Stimulated activated CD8-positive, alpha-beta memory T cell treated with anti-CD3 and anti-CD28 coated beads, Interleukin-15, amount 100 ng/mL, for 4 hours (primary cell): ENCODE data around the gene OR2H1.

Experiments used
- DNase-seq, 2 donors: peaks; one replicate each; pipeline ENCODE4 v3.0.0-alpha.2; 2020; ENCODE audit warnings: low read depth in 2 of 2

OR2H1 gene

DNA sequence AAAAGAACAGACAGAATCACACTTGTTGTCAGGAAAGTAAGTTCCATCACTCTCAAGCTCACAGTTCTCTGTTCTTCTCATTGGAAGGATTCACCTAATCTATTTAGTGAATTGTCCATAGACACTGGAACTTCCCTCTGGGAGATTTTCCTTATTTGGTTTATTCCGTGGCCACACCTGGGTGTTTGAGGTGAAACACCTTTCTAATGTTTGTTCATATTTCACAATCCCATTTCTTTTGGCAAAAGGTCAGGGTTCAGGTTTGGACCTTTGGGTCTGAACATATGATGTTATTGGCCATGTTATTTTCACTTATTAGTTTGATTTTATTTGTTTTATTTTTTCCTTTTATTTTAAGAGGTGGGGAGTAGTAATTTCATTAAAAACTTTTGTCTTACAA, 26.8 kb downstream of the OR2H1 start:
- no peak for DNase-seq

DNA sequence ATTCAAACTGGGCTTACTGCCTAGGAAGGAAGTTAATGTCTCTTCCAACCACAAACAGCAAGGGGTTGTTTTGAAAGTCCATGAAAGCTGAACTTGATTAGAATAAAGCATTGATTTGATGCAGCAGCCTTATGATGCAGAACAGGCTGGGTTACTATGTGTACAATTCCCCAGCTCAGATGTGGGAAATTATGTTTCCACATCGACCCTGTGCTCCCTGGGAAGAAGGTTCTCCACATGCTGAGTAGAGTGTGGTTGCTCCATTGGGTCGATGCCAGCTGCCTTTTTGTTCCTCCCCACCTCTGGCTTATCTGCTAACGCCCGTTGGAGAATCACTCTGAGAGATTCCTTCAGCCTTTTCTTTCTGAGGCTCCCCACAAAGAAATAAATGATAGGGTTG, 29.6 kb downstream of the OR2H1 start:
- no peak for DNase-seq

DNA sequence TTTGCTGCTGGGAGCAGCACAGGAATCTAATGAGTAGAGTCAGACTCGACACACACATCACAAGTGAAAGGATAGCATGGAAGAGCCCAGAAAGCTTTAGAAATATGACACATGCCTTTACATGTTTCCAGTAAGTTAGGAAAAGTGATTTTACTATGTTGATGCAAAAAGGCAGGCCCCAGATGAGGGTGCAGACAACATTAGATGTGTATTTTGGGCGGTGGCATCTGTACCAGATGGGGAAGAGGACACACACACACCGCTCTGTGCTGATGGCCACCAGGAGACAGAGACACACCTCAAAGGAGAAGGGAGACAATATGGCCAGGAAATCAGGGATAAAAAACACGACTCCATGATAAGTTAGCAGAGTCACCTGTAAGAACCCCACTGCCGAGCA, 30.2 kb downstream of the OR2H1 start:
- DNase-seq: no peak

DNA sequence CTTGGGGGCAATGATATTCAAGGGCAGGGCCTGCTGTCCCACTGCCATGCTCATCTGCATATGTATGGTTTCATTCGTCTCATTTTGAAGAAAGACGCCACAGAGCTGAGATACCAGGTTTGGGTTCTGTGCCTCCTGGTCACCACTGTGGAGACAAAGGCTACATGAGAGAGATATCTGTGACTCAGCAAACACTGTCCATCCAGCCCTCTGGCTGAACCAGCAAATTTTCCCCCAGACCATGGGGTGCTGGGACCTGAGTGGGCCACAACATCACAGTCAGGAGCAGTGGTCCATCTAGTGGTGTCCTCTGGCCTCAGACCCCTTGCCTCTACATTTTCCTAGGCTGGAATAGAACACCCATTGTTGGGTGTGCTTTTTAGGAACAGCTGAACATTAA, 30.7 kb downstream of the OR2H1 start, which contains the start of gene MAS1L:
Gene MAS1L (minus strand): TSS at position 297 of the 400 bp plus-strand sequence. CDS start 54 bp downstream, at position 243.
- DNase-seq: no peak

DNA sequence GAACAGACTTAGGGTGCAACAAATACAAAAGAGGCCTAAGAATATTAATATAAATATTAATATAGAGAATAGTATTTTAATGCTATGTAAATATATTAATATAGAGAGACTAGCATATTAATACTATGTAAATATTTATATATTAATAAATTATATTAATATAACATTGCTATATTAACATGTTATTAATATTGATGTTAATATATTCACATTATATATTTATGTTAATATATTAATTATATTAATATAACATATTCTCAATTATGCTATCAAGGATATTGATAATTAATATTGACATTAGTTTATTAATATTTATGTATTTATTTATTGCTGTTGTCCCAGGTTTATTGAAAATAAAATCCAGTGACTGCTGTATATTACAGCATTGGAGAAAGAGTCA, 31.9 kb downstream of the OR2H1 start:
- no peak for DNase-seq

DNA sequence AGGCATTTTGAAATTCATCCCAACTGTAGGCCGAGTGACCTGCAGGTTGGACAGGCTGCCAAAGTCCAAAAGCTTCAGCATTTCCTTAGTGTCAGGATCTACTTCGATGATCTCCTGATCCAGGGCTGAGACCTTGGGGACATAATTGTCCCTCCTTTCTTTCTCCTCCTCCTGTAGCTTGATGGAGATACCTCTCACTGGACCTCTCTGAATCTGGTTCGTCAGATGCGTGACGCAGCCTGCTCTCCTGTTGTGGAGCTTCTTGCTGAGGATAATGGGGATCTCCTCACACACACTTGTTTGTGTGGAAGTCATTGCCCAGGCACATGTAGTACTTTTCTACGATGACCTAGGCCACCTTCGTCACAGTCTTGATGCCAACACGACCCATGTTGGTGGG, 32.3 kb downstream of the OR2H1 start:
- no peak for DNase-seq

DNA sequence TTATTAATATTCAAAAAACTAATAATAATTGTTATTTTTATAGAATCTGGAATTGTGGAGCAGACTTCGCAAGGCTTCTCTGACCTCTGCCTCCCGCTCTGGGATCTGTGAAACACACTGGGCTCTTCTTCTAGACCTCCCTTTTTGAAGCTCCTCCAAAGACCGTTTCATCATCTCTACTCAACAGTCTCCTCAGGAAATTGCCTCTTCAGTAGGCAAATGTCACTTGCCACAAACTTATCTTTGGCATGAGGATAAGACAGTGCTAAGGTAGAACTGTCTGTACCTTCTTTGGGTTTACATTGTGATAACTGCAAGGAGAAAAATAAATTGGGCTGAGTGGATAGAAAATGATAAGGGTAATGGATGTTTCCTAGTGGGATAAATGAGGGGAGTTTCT, 33.1 kb downstream of the OR2H1 start:
- no peak for DNase-seq

DNA sequence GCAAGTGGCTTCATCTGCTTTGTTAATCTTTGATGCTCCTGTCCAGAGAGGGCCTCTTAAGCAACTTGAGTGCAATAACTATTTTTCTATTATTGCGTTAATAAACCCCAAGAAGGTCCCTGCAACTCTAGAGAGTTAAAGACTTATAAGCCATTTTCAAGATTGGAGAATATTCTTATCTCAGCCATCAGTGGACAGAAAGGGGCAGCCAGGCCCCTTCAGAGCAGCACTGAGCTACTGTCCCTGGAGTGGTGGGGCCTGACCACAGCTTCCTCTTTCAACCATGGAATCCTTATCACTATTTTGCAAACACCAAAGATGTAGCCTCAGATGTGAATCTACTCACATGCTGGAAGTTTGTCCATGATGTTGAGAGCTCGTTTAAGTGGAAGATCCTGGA, 33.6 kb downstream of the OR2H1 start:
- DNase-seq: no peak

DNA sequence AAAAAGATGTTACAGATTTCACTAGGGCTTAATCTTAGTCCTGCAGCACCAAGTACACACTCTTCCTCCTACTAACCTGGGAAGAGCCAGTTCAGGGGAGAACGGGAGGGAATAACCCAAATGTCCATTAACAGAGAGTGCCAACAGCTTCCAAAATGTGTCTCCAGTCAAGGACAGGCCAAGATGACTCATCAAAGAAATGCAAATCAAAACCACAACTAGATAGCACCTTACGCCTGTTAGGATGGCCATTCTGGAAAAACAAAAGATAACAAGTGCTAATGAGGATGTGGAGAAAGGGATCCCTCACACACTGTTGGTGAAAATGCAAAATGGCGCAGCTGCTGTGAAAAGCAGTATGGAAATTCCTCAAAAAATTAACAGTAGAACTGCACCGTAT, 34.6 kb downstream of the OR2H1 start:
- DNase-seq: no peak

DNA sequence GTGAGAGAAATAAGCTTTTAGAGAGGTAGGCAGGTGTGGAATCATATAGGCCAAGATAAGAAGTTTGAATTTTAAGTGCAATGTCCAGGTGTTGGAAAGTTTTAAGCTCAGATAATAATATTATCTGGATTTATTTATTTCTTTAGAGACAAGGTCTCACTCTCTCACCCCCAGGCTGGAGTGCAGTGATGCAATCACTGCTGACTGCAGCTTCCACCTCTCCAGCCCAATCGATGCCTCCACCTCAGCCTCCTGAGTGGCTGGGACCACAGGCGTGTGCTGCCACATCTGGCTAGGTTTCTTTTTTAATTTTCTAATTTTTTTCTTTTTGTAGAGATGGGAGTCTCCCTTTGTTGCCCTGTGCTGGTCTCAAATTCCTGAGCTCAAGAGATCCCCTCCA, 36.3 kb downstream of the OR2H1 start:
- no peak for DNase-seq

DNA sequence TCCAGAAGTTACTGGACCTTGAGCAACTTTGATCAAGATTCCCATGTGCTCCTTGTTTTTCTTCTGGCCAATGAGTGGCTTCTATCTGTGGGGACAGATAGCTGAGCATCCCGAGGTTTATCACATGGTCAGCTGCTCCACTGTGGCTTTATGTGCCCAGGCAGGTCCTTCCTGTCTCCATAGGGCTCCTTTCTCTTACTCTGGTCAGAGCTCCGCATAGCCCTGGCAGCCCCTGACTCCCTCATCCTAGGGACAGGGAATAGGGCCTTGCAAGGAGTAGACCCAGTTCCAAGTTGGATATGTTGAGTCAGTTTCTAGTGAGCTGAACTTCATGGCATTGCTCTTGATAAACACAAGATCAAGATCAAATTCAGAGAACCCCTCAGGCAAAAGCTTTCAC, 37.2 kb downstream of the OR2H1 start:
- no peak for DNase-seq

DNA sequence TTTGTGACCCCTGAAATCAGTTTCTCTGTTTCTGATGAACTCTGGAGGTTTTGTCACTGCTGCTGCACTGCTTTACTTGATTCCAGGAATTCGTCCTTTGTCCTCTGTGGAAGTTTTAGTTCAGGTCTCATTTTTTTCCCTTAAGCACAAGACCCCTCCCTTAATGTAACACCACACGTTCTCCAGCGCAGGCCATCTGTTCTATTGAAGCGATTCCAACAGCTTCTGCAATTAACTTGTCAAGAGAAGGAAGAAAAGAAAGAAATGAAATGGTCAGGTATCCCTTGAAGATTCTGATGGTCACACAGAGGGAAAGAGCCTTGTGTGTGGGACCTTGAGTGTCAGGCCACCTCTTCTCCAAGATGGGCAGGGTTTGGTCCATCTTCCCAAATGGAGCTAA, 38.6 kb downstream of the OR2H1 start:
- DNase-seq: no peak

DNA sequence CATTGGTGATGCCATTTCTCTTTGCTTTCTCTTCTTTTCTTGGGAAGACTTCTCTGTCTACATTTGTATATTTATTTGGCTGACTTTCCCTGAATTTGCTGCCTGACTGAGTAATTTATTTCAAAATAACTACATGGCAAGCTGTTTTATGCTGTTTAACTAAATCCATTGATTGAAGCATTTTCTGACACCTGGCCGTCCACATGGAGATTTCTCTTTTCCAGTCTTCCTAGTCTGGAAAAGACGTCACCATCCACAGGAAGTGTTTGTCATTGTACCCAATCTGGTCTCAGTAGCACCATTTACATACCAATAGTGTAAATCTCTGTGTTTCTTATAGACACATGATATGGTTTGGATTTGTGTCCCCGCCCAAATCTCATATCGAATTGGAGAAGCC, 40.0 kb downstream of the OR2H1 start:
- no peak for DNase-seq

DNA sequence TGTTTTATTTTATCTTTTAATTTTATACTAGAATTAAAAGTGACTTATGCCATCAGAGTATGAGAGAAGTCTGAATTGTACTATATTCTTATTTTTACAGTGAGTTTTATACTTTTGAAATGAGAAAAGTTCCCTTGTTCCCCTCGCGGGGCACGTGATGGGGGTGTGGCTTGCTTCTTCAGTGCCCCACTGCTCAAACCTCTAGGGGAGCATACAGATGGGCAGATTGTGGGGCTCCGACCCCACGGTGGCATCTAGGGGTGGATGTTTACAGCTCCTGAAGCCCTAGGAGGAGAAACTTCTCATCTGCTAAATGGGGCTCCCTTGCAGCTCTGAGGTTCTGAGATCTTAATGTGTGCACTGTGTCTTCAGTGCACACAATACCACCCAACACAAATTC, 42.7 kb downstream of the OR2H1 start:
- no peak for DNase-seq

DNA sequence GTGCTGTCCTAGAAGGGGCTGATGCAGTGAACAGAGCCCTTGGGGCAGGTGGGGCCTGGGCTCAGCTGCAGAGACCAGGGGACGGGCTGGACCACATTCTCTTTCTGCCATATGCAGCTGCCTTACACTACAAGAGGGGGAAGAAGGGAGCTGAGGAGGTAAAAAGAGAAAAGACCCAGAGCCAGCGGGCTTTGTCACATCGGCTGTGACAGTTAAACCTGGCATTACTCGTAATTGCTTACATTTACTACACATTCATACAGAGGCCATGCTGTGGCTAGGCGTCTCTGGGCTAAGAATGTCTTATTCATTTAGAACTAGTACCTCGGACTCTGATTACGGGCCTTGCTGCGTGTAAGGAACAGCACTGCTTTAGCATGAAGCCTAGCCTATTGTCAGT, 43.6 kb downstream of the OR2H1 start:
- no peak for DNase-seq

DNA sequence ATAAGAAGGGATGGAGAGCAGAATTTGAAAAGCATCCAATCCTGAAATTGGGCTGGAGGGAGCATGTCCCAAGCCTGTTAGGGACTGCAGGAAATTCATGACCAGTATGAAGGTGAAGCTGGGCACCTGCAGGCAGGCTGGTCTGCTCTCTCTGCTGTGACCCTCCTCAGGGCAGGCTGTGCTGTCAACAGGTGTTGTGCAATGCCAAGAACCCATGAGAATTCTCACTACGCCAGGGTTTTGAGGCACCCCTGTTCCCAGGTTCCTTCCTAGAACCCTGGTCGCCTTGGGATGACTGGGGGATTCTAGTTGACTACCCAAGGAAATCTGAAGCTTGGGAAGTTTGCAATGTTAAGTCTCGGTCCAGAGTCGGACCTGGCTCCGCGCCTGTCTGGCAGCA, 44.2 kb downstream of the OR2H1 start:
- DNase-seq: no peak

DNA sequence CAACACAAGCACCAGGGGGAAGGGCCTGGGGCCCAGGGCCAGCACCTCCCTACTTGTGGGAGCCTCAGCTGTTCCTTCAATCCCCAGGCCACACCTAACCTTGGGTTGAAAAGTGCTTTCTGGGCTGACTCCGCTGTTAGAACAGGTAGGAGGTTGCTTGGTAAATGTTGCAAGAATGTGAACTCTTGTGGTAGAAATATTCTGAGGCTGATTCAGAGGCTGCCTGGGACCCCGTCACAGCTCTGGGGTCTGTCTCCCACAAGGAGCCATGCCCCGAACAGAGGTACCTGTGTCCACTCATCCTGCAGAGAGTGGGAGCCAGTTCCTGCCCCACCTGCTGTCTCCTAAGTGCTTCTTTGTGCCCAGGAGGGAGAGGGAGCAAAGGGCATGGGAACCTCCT, 45.2 kb downstream of the OR2H1 start:
- DNase-seq: no peak

DNA sequence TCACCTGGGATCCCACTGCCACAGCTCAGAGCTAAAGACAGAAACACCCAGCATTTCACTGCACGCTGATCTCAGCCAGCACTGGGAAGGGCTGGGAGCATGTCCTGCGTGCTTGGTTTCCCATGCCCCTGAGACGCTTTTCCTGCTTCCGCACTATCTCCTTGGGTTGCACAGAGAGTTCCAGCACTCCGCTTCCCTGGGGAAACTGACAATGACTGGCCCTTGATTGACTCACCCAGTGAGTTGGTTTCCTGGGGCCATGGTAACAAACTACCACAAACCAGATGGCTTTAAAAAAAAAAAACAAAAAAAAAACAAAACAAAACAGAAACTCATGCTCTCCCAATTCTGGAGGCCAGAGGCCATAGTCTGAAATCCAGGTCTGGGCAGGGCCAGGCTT, 45.6 kb downstream of the OR2H1 start:
- DNase-seq: no peak

DNA sequence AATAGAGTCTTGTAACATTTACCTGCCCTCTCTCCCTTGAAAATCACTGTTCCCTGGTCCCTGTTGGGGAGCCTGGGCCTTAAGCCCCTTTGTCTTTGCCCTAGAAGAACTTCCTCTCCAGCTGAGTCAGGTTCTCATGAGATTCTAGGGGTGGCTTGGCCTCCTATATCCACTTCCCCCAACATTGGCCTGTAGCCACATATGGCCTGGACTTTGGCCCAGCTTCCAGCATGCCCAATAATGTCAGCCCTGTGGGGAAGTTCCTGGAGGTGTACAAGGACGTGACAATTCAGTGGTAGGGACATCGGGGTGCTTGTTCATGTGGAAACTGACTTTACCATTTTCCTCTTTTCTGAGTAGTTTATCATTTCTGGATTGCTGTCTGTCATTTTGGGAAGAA, 48.0 kb downstream of the OR2H1 start:
- DNase-seq: no peak

DNA sequence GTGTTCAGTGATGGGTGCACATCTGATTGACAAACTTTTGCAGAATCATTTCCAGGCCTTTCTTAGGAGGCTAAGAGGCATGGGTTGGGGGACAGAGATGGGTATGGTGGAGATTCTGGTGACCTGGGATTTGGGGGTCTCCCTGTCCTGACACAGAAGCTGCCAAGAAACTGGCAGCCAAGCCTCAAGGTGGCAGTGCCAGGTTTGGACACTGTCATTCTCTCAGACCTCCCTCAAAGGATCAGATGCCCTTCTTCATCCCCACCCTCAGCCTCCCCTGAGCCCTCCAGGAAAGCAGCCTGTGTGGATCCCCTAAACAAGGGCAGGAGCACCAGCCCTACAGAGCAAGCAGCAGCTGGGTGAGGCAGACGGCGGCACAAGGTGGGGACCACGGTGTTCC, 48.9 kb downstream of the OR2H1 start:
- no peak for DNase-seq

DNA sequence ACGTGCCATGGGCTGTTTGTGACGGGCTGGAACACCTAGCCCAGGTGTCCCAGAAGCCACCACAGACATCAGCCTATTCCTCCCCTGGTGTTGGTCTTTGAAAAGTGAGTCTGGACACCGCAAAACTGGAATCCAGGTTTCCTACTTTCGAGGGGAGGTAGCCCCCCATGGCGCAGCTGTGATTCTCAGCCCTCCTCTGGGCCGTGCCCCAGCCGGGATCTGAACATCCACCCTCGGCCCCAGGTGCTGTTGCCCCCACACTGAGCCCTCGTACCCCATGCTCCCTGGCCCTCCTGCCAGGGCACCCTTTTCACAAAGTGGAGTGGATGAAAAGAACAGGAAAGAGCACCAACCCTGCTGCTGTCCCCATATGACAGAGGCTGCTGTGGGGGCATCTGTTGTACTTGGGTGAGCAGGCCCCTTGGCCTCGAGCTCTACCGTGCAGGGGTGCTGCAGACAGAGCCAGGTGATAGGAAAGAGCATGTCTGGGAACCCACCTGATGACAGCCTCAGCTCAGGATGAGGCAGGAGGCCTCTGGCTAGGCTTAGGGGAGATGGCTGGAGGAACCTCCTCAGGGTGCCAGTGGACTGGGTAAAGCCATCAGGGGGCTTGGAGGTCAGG, 49.6 kb downstream of the OR2H1 start:
- DNase-seq: no peak

DNA sequence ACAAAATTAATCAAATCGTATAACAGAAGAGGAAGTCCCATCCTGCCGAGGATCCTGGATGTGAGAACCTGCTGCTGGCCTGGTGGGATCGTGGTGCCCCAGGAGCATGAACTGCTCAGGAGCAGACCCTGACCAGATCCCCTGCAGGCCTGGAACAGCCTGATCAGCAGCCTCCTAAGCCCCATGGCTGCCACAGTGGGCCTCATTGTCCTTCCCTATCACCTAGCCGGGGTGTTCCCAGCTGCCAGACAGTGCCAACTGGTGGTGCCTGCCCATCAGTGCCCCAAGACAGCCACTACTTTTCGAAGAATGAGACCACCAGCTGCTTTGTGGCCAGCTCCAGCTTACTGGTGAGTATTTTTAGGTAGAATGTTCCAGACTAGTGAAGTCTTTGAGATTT, 50.4 kb downstream of the OR2H1 start:
- DNase-seq: no peak

DNA sequence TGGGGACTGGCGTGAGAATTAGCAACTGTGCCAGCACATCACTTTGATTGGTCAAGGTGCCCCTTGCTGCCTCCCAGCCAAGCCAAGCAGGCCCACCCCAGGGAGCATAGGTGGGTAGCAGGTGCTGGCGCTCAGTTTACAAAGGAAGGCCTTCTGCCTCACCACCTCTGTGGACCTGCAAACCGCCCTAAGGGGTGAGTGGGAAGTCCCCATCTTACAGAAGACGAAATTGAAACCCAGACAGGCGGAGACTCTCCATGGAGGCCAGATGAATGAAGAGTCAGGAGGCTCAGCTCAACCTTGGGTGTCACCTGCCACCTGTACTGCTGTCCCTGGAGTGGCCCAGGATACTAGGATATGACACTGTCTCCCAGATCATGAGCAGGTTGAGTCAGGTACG, 52.3 kb downstream of the OR2H1 start:
- DNase-seq: no peak

DNA sequence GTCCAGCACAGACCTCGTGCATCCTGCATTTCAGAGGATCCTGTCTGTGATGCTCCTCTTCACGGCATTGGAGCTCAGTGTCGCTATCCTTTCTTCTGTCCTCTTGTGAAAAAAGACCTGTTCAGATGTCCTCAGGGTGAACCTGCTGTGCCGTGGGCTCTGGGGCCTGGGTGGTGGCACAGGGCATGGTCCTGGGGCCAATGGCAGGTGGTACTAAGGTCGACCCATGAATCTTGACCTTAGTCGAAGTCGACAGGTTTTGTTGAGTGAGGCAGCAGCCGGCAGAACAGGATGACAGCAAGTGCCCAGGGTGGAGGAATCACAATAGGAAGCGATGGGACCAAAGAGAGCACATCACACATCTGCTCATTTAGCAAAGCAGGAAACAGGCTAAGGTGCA, 52.8 kb downstream of the OR2H1 start:
- no peak for DNase-seq

DNA sequence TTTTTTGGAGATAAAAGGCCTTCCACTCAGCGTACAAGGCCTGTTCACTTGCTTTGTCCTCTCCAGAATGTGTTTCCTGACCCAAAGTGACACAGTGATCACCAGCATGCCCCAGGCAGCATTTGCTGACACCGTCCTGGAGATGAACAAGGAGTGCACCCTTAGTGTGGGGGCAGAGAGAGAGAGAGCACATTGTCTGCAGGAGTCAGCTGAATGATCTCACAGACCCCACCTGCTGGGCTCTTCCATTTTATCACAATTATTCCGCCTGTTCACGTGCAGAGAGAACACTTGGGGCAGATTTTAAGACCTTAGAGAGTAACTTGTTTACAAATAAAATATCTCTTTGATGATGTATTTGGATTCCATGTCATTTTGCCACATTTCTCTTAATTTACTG, 53.2 kb downstream of the OR2H1 start:
- no peak for DNase-seq
